Measurements from ENCODE around the gene QARS1.

QARS1 gene

DNA sequence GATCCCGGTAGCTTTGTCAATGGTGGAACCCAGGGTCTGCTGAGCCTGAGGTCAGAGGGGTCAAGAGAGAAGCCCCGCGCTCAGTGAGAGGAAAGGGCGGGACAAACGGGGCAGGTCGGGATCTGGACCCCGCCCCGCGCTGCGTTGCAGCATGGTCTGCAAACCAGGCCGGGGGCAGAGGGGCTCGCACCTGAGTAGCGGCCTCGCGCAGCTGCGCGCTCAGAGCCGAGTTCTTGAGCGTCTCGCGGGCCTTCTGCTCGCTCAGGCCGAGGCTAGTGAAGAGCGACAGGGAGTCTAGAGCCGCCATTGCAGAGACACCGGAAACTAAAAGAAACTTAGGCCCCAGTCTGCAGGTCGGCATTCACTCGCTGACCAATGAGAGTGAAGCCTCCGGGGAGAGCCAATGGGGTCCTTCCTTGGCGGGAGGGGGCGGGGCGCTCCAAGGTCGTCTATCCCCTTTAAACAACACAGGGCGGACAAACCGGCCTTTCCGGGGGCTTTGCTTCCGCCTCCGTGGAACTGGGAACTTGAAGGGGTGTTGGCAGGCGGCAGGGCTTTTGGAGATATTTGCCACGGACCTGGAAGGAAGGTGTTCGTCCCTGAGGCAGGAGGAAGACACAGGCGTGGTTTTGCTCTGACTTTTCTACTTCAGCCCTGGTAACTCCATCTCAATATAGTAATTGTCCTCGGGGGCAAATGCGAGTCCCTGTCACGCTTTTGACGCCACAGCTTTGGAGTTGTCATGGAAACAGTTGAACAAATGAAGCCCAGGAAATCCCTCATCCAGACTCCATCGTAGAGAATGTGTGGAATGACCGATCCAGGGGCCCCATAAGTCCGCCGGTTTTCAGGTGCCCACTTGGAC is at the start of gene QARS1:
QARS1 (minus strand) TSS at position 331 of the 865 bp plus-strand sequence; CDS start at position 307, 24 bp downstream.
- TF ChIP-seq, protein P1, sequence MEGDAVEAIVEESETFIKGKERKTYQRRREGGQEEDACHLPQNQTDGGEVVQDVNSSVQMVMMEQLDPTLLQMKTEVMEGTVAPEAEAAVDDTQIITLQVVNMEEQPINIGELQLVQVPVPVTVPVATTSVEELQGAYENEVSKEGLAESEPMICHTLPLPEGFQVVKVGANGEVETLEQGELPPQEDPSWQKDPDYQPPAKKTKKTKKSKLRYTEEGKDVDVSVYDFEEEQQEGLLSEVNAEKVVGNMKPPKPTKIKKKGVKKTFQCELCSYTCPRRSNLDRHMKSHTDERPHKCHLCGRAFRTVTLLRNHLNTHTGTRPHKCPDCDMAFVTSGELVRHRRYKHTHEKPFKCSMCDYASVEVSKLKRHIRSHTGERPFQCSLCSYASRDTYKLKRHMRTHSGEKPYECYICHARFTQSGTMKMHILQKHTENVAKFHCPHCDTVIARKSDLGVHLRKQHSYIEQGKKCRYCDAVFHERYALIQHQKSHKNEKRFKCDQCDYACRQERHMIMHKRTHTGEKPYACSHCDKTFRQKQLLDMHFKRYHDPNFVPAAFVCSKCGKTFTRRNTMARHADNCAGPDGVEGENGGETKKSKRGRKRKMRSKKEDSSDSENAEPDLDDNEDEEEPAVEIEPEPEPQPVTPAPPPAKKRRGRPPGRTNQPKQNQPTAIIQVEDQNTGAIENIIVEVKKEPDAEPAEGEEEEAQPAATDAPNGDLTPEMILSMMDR (IDR thresholded peaks at IDR 0.05; ENCODE audit: low read depth, low read length) = no peak
- H3K4me3 ChIP-seq (replicated peaks in 1 of 2; ENCODE audit: low read depth in 2 of 2, low read length in 2 of 2) = peak within 1 kb of the TSS; percentile 85 to 93
- DNase-seq (ENCODE audit: low read depth in 2 of 2) = peak; percentile 91 to 94

DNA sequence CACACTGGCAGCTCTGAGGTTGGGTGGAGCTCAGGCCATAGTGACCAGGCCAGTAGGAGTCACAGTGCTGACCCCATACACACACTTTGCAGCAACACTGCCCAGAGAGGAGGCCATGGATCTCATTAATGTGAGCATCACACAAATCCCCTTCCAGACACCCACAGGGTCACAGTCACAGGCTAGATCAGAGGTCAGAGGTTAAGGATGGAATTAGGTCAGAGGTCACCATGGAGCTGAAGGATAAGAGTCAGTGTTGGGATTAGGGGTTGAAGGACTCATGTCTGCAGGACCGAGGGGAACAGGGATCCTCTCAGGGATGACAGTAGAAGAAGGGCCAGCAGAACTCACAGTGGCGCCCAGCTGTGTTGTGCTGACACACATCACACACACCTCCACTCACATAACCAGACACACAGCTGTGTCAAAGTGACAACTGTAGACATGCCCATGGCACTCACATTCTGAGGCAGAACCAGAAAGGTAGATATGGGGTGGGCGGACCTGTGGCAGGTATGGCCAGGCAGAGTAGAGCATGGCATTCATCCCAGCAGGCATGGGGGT is 48.9 kb upstream of the QARS1 start:
- DNase-seq (ENCODE audit: low read depth in 2 of 2) = no peak
- H3K4me3 ChIP-seq (replicated peaks in 1 of 2; ENCODE audit: low read depth in 2 of 2, low read length in 2 of 2) = no peak overlapping the region
- TF ChIP-seq, protein P1 (IDR thresholded peaks at IDR 0.05; ENCODE audit: low read depth, low read length) = no peak

DNA sequence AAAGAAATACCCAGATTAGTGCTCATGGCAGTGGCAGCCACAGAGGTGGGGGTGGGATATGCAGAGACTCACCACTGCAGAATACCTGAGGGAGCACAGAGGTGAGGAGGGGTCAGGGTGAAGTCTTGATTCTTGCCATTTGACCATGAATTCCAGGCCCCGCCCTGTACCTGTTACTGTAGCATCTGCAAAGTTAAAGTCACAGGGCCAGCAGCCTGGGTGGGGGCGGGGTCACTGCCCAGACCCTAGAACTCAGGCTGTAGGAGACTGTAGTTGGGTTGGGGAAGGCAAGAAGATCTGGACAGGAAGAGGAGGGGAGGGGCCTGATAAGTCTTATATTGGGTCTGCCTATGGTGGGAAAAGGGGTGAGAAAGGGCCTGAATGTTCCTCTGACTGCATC is 47.1 kb upstream of the QARS1 start:
- no peak for DNase-seq (ENCODE audit: low read depth in 2 of 2)
- TF ChIP-seq, protein P1 (IDR thresholded peaks at IDR 0.05; ENCODE audit: low read depth, low read length) = no peak
- no peak overlapping the region for H3K4me3 ChIP-seq (replicated peaks in 1 of 2; ENCODE audit: low read depth in 2 of 2, low read length in 2 of 2)

DNA sequence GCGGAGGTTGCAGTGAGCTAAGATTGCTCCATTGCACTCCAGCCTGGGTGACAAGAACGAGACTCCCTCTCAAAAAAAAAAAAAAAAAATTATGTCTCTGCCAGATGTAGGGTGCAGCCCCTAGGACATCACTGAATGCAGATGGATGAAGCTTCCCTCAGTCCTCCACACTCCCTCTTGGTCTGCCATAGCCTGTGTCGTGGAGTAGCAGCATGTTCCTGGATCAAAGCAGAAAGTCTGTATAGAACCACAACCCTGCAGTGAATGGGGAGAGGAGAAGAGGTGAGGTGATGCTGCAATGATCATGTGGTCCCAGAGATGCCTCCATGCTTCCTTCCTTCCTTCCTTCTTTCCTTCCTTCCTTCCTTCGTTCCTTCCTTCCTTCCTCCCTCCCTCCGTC is 43.6 kb upstream of the QARS1 start:
- no peak for DNase-seq (ENCODE audit: low read depth in 2 of 2)
- H3K4me3 ChIP-seq (replicated peaks in 1 of 2; ENCODE audit: low read depth in 2 of 2, low read length in 2 of 2) = no peak overlapping the region
- TF ChIP-seq, protein P1 (IDR thresholded peaks at IDR 0.05; ENCODE audit: low read depth, low read length) = no peak

DNA sequence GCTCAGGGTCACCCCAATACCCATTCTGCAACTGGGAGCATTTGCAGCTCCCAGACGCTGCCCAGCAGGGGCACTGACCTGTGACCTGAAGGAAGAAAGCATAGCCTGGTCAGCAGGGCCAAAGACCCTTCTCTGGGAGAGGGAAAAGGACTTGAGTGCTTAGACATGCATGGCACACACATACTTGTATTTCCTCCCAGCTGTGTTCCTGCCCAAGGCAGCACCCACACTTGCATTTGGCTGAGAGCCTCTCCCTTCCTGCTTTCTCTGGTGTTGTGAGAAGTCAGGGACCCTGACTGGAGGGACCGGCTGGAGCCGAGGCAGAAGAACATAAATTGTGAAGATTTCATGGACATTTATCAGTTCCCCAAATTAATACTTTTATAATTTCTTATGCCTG is 35.5 kb upstream of the QARS1 start:
- no peak overlapping the region for H3K4me3 ChIP-seq (replicated peaks in 1 of 2; ENCODE audit: low read depth in 2 of 2, low read length in 2 of 2)
- DNase-seq (ENCODE audit: low read depth in 2 of 2) = no peak
- TF ChIP-seq, protein P1 (IDR thresholded peaks at IDR 0.05; ENCODE audit: low read depth, low read length) = no peak

DNA sequence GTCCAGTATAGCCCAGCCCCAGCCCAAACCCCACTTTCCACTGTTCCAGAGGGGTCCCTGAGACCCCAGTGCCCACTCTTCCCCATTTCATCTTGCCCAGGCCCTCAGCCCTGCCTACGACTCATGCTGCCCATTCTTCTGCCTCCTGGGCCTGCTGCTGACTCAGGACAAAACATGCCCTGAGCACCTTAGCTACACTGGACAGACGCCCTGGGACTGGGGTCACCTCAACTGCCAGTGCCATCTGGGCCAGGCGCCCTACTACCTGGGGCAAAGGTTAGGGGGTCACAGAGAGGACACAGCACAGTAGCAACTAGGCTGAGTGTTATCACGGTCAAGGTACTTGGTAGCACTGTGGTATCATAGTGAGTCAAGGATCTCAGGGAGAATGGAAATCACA is 30.9 kb upstream of the QARS1 start:
- TF ChIP-seq, protein P1 (IDR thresholded peaks at IDR 0.05; ENCODE audit: low read depth, low read length) = no peak
- H3K4me3 ChIP-seq (replicated peaks in 1 of 2; ENCODE audit: low read depth in 2 of 2, low read length in 2 of 2) = no peak overlapping the region
- no peak for DNase-seq (ENCODE audit: low read depth in 2 of 2)
